ENCODE results near the gene FAM236A. TPM values are rescaled to one million over a fixed set of nuclear protein-coding genes. Genes with fewer than 3 reads are reported as not detected.
"Not testable (repeated sequence)": the region's sequence is repeated elsewhere in the genome, so short reads cannot be mapped to it uniquely, and the experiment has no call there.

FAM236A gene
- total RNA-seq (not detected), total RNA-seq (0 reads per million in 2 donors)

DNA sequence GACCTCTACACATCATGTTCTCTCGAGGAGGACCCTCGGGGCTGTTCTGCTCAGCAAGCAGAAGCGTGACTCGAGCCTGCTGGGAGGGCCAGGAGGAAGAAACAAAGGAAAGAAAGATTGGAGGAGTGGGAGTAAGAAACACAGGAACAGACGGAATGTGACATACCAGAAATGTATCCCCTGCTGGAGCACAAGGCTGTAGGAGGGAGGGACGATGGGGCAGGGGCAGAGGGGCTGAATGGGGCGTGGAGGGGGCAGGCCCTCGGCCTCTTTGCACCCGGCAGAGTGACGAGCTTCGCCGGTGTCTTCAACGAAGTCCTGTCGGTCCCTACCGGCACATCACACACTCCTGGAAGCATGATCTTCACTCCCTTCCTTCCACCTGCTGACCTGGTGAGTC lies at the start of gene FAM236A:
Gene FAM236A, plus strand, starts transcription at position 301 of the 400 bp plus-strand sequence. Its CDS starts 57 bp downstream, at position 358.
- H3K9me3 ChIP-seq (ENCODE audit: control insufficient read depth, low read length, poor library complexity, severe bottlenecking); H3K27me3 Mint-ChIP-seq; H3K4me3 Mint-ChIP-seq; H3K4me1 Mint-ChIP-seq; ATAC-seq; H3K27ac Mint-ChIP-seq; H3K36me3 Mint-ChIP-seq (ENCODE audit: low read depth); DNase-seq: not testable (repeated sequence)

DNA sequence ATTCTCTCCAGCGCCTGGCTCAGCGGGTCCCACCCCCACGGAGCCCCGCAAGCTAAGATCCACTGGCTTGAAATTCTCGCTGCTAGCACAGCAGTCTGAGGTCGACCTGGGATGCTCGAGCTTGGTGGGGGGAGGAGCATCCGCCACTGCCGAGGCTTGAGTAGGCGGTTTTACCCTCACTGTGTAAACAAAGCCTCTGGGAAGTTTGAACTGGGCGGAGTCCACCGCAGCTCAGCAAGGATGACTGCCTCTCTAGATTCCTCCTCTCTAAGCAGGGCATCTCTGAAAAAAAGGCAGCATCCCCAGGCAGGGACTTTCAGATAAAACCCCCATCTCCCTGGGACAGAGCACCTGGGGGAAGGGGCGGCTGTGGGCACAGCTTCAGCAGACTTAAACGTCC lies 48.3 kb upstream of the FAM236A start:
- H3K27ac Mint-ChIP-seq; DNase-seq; H3K27me3 Mint-ChIP-seq; H3K4me3 Mint-ChIP-seq; ATAC-seq; H3K4me1 Mint-ChIP-seq; H3K36me3 Mint-ChIP-seq (ENCODE audit: low read depth); H3K9me3 ChIP-seq (ENCODE audit: control insufficient read depth, low read length, poor library complexity, severe bottlenecking): not testable (repeated sequence)

DNA sequence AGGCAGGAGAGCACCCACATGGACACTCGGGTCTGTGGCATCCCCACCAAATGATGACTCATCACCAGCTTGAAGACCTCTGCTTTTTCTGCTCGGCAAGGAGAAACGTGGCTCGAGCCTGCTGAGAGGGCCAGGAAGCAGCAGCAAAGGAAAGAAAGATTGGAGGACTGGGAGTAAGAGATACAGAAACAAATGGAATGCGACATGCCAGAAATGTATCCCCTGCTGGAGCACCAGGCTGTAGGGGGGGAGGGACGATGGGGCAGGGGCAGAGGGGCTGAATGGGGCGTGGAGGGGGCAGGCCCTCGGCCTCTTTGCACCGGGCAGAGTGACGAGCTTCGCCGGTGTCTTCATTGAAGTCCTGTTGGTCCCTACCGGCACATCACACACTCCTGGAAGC lies 25.7 kb upstream of the FAM236A start, which contains the start of gene FAM236C:
Gene FAM236C, plus strand, starts transcription at position 301 of the 400 bp plus-strand sequence. CDS start 100 bp downstream, outside the sequence.
- DNase-seq; H3K36me3 Mint-ChIP-seq (ENCODE audit: low read depth); ATAC-seq; H3K27me3 Mint-ChIP-seq; H3K9me3 ChIP-seq (ENCODE audit: control insufficient read depth, low read length, poor library complexity, severe bottlenecking); H3K4me1 Mint-ChIP-seq; H3K27ac Mint-ChIP-seq; H3K4me3 Mint-ChIP-seq: not testable (repeated sequence)

DNA sequence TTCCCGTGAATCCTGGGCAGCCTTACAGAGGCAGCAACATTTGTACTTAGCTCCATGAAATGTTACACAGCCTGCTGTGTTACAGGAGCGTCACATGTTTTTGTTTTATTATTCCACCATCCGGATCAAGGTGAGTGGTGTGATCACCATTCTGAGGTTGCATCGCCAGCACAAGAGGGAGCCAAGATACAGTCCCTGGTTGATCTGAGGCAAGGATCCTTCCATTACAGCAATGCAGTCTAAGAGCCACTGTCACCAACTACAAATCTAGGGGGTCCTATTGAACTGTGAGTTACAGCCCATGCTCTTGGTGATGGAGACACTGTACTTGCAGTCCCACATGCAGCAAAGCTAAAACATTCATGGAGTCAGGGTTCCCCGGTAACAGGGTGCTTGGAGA lies 21.9 kb upstream of the FAM236A start:
- not testable (repeated sequence) for H3K36me3 Mint-ChIP-seq (ENCODE audit: low read depth); H3K4me3 Mint-ChIP-seq; H3K4me1 Mint-ChIP-seq; H3K27ac Mint-ChIP-seq; DNase-seq; H3K9me3 ChIP-seq (ENCODE audit: control insufficient read depth, low read length, poor library complexity, severe bottlenecking); H3K27me3 Mint-ChIP-seq; ATAC-seq

DNA sequence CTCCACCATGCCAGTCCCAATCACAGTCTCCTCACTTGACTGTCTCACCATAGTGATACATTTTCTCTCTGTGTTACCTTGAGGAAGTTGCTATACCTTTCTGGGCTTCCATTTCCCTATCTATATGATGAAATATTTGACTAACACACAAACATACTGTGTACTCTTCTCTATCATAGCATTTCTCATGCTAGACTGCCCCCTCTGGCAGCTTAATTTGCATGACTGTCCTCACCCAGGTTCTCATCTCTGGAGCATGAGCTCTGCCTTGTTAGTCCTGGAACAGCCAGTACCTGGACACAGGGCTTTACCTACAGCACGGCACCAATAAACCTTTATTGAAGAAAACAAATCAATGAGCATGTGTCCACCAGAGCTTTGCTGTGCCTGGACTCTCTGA lies 5.7 kb upstream of the FAM236A start:
- not testable (repeated sequence) for H3K36me3 Mint-ChIP-seq (ENCODE audit: low read depth); ATAC-seq; H3K27me3 Mint-ChIP-seq; H3K4me1 Mint-ChIP-seq; H3K9me3 ChIP-seq (ENCODE audit: control insufficient read depth, low read length, poor library complexity, severe bottlenecking); H3K27ac Mint-ChIP-seq; DNase-seq; H3K4me3 Mint-ChIP-seq

DNA sequence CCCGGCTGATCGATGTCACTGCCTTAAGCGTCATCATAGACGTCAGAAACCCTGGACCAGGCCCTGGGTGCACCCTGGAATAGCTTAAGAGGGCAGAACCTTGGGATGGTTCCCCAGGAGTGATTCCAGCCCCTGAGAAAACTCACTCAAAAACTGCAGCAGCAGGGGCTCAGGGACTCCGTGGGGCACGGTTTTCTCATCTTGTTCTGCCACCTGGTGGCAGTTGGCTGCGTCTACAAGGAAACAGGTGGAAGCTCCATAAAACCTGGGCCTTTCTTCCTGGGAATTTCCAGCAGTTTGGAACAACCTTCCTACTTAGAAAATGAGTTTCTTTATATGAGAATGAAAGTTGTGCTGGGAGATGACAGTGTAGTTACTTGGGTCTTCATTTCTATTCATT lies 1.6 kb upstream of the FAM236A start:
- DNase-seq; H3K36me3 Mint-ChIP-seq (ENCODE audit: low read depth); H3K27me3 Mint-ChIP-seq; H3K4me1 Mint-ChIP-seq; H3K27ac Mint-ChIP-seq; ATAC-seq; H3K4me3 Mint-ChIP-seq; H3K9me3 ChIP-seq (ENCODE audit: control insufficient read depth, low read length, poor library complexity, severe bottlenecking): not testable (repeated sequence)

DNA sequence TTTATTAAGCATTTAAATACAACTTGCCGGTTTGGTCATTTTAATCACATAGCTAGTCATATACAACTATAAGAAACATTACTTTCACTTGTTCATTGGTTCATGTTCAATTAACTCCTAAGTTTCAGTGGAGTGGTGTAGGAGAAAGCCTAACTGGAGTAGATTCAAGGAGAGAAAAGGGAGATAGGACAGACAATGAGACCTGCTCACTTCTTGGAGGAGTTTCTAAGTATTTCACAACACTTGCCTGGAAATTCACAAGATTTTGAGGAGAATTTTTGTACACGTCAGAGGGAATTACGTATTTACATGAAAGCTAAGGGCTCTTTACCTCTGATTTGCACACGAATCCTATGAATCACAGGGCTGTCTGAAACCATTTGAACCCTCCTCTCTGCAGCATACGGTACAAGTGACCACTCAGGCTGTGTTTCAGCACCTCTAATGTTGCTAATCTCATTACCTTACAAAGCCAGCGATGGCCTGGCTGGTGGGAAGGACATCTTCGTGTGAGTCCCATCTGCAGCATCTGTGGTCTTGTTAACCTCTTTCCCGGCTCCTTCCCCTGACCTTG lies 1.0 kb upstream of the FAM236A start:
- not testable (repeated sequence) for H3K9me3 ChIP-seq (ENCODE audit: control insufficient read depth, low read length, poor library complexity, severe bottlenecking); H3K27me3 Mint-ChIP-seq; DNase-seq; H3K27ac Mint-ChIP-seq; H3K4me3 Mint-ChIP-seq; ATAC-seq; H3K4me1 Mint-ChIP-seq; H3K36me3 Mint-ChIP-seq (ENCODE audit: low read depth)

DNA sequence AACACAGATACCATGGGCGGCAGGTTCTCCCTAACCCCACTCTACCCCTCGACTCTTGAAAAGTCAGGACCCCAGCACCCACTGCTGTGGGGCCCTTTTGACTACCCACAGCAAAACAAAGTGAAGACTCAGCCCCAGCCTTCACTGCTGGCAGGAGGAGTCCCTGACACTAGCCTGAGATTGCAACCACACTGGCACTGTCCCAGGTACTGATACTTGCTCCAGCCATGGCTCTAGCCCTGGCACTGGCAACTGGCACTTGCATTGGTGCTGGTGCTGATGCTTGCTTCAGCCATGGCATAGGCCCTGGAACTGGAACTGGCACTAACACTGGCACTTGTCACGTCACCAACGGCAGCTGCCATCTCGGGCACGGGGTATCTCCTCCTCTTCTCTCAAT lies 4.3 kb downstream of the FAM236A start:
- not testable (repeated sequence) for H3K36me3 Mint-ChIP-seq (ENCODE audit: low read depth); DNase-seq; H3K27me3 Mint-ChIP-seq; ATAC-seq; H3K9me3 ChIP-seq (ENCODE audit: control insufficient read depth, low read length, poor library complexity, severe bottlenecking); H3K4me3 Mint-ChIP-seq; H3K27ac Mint-ChIP-seq; H3K4me1 Mint-ChIP-seq

DNA sequence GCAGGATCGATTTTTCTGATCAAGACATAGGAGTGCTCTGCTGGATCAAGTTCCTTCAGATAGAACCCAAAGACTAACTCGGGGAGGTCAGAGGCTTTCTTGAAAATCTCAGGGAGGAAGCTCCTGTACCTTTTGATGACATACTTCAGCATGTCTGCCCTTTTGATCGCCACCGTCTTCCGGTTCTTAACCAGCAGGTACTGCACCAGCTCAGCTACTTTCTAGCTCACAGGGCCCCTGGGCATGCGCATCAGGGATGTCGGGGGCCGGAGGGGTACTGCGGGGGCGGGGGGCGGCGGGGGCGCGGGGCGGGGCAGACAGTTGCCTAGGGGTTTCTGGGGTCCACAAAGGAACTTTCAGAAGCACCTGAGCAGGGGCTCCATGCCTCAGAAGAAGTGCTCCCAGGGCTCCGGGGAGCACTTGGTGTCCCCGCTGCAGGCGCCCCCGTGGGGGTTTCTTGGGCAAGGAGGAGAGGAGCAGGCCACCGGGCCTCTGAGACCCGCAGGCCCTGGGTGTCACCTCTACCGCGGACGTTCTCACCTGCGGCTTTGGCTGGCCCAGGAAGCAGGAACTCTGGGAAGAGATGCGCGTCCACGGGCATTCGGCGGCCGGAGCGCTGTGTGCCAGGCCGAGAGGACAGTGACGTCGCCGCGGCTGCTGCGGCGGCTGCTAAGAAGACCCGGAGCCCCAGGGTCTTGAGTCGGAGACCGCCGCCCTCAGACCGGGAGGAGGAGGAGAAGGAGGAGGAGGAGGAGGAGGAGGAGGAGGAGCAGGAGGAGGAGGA lies 5.2 kb downstream of the FAM236A start:
- not testable (repeated sequence) for H3K27me3 Mint-ChIP-seq; H3K9me3 ChIP-seq (ENCODE audit: control insufficient read depth, low read length, poor library complexity, severe bottlenecking); H3K4me1 Mint-ChIP-seq; DNase-seq; H3K4me3 Mint-ChIP-seq; H3K27ac Mint-ChIP-seq; H3K36me3 Mint-ChIP-seq (ENCODE audit: low read depth)
- peak; percentile 84 for ATAC-seq

DNA sequence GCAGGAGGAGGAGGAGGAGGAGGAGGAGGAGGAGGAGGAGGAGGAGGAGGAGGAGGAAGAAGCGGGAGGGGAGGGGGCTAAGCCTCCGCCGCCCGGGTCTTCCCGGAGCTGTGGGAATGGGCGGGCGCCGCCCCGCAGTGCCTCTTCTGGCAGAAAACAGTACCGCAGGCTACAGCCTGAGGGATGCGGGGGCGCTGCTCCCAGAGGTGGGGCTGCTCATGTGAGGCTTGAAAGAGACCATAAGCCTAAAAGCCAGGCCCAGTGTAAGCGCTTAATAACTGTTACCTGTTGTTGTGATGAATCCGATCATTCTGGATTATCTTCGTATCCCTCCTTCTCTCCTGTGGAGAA lies 5.8 kb downstream of the FAM236A start, which contains the start of gene DMRTC1:
Gene DMRTC1, minus strand, starts transcription at position 19 of the 351 bp plus-strand sequence. CDS start 68,143 bp downstream, outside the sequence.
- not testable (repeated sequence) for DNase-seq; H3K4me1 Mint-ChIP-seq; H3K4me3 Mint-ChIP-seq; H3K36me3 Mint-ChIP-seq (ENCODE audit: low read depth); H3K27ac Mint-ChIP-seq; H3K9me3 ChIP-seq (ENCODE audit: control insufficient read depth, low read length, poor library complexity, severe bottlenecking); H3K27me3 Mint-ChIP-seq
- peak; percentile 82 for ATAC-seq

DNA sequence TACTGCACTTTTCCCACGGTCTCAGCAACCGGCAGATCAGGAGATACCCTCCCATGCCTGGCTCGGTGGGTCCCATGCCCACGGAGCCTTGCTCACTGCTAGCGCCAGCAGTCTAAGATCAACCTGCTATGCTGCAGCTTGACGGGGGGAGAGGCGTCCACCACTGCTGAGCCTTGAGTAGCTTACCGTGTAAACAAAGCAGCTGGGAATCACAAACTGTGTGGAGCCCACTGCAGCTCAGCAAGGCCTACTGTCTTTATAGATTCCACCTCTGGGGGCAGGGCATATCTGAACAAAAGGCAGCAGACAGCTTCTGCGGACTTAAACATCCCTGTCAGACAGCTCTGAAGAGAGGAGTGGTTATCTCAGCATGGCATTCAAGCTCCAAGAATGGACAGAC lies 22.0 kb downstream of the FAM236A start:
- not testable (repeated sequence) for H3K27ac Mint-ChIP-seq; H3K4me3 Mint-ChIP-seq; H3K4me1 Mint-ChIP-seq; ATAC-seq; H3K36me3 Mint-ChIP-seq (ENCODE audit: low read depth); H3K27me3 Mint-ChIP-seq; DNase-seq; H3K9me3 ChIP-seq (ENCODE audit: control insufficient read depth, low read length, poor library complexity, severe bottlenecking)

DNA sequence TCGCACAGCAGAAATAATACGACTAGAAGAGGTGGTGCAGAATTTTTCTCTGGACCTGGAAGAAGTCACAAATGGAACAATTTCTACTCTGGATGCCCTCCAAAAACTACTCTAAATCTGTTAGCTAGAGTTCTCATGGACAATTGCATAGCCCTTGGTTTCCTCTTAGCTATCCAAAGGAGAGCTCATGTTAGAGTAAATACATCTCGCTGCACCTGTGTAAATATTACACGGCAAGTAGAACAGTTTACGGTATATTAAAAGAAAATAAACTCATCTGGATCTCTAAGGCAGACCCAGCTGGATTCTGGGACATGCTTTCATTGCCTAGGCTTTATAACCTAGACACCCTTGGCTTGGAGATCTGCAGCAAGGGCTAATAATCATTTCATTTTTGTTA lies 33.9 kb downstream of the FAM236A start:
- H3K27ac Mint-ChIP-seq; H3K27me3 Mint-ChIP-seq; DNase-seq; H3K4me3 Mint-ChIP-seq; ATAC-seq; H3K4me1 Mint-ChIP-seq; H3K36me3 Mint-ChIP-seq (ENCODE audit: low read depth); H3K9me3 ChIP-seq (ENCODE audit: control insufficient read depth, low read length, poor library complexity, severe bottlenecking): not testable (repeated sequence)

DNA sequence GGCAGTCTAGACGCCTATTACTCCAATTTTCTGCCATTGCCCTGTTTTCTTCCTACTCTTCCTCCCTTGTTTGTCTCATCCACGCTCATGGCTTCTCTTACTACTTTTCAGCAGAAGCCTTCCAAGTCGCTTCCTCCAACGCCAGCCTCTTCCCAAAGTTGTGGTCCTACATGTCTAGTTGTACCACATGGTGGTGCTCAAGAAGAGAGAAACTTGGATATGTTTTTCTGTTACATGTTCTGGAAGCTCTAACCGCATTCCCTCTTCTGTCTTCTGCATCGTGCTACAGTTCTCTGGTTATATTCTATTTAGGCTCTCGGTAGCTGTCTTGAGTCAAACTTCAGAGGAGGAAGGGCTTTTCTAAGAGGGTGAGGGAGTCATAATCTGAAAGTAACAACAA lies 36.9 kb downstream of the FAM236A start:
- H3K4me1 Mint-ChIP-seq; H3K4me3 Mint-ChIP-seq; ATAC-seq; H3K36me3 Mint-ChIP-seq (ENCODE audit: low read depth); DNase-seq; H3K9me3 ChIP-seq (ENCODE audit: control insufficient read depth, low read length, poor library complexity, severe bottlenecking); H3K27me3 Mint-ChIP-seq; H3K27ac Mint-ChIP-seq: not testable (repeated sequence)
